ENCODE results near the gene NHSL1. TPM values are rescaled to one million over a fixed set of nuclear protein-coding genes. Genes with fewer than 3 reads are reported as not detected.

NHSL1 gene
- total RNA-seq, 2 donors from 2014 or later, result 0.86 to 1.0 TPM

- H3K4me3 Mint-ChIP-seq, result no peak overlapping the region
- peaks cover 35% of the 10 kb centered on the region for H3K27me3 Mint-ChIP-seq
- no peaks in the 10 kb centered on the region for H3K36me3 Mint-ChIP-seq (ENCODE audit: low read depth)
- no peaks in the 10 kb centered on the region for H3K9me3 ChIP-seq (ENCODE audit: control insufficient read depth, low read length, poor library complexity, severe bottlenecking)
- ATAC-seq (no peak), DNase-seq (no peak)
- no peak overlapping the region for H3K27ac Mint-ChIP-seq
- H3K4me1 Mint-ChIP-seq, result peaks cover 2% of the 10 kb centered on the region
These were observed 528 bp downstream of the NHSL1 start for GRCh38 chr6:138498629-138499302.

GRCh38 chr6:138497286-138497685 is 2.0 kb downstream of the NHSL1 start:
- DNase-seq (no peak), ATAC-seq (no peak)
- Mint-ChIP-seq H3K27me3 (peaks cover 28% of the 10 kb centered on the region), H3K27ac (no peak overlapping the region), H3K4me1 (peaks cover 2% of the 10 kb centered on the region), H3K36me3 (ENCODE audit: low read depth) (no peaks in the 10 kb centered on the region), H3K4me3 (no peak overlapping the region)
- no peaks in the 10 kb centered on the region for H3K9me3 ChIP-seq (ENCODE audit: control insufficient read depth, low read length, poor library complexity, severe bottlenecking)

GRCh38 chr6:138494312-138494711 is 5.0 kb downstream of the NHSL1 start:
- Mint-ChIP-seq H3K4me3 (no peak overlapping the region), H3K27me3 (peaks cover 22% of the 10 kb centered on the region), H3K36me3 (ENCODE audit: low read depth) (no peaks in the 10 kb centered on the region), H3K27ac (no peak overlapping the region), H3K4me1 (peaks cover under 1% of the 10 kb centered on the region)
- ATAC-seq, result no peak
- no peak for DNase-seq
- no peaks in the 10 kb centered on the region for H3K9me3 ChIP-seq (ENCODE audit: control insufficient read depth, low read length, poor library complexity, severe bottlenecking)

- no peaks in the 10 kb centered on the region for H3K4me1 Mint-ChIP-seq
- peaks cover 18% of the 10 kb centered on the region for H3K27me3 Mint-ChIP-seq
- DNase-seq (no peak), ATAC-seq (no peak)
- H3K9me3 ChIP-seq (ENCODE audit: control insufficient read depth, low read length, poor library complexity, severe bottlenecking), result no peaks in the 10 kb centered on the region
- no peak overlapping the region for H3K4me3 Mint-ChIP-seq
- no peak overlapping the region for H3K27ac Mint-ChIP-seq
- H3K36me3 Mint-ChIP-seq (ENCODE audit: low read depth), result no peaks in the 10 kb centered on the region
These were observed 5.9 kb downstream of the NHSL1 start for GRCh38 chr6:138493413-138493812.

GRCh38 chr6:138492871-138493270 is 6.4 kb downstream of the NHSL1 start:
- Mint-ChIP-seq H3K27me3 (peaks cover 13% of the 10 kb centered on the region), H3K4me1 (no peaks in the 10 kb centered on the region), H3K27ac (no peak overlapping the region), H3K36me3 (ENCODE audit: low read depth) (no peaks in the 10 kb centered on the region), H3K4me3 (no peak overlapping the region)
- no peaks in the 10 kb centered on the region for H3K9me3 ChIP-seq (ENCODE audit: control insufficient read depth, low read length, poor library complexity, severe bottlenecking)
- DNase-seq, result no peak
- ATAC-seq, result no peak

GRCh38 chr6:138492113-138492512 is 7.2 kb downstream of the NHSL1 start:
- Mint-ChIP-seq H3K4me1 (no peaks in the 10 kb centered on the region), H3K4me3 (no peak overlapping the region), H3K27ac (no peak overlapping the region), H3K27me3 (peaks cover 11% of the 10 kb centered on the region), H3K36me3 (ENCODE audit: low read depth) (no peaks in the 10 kb centered on the region)
- no peaks in the 10 kb centered on the region for H3K9me3 ChIP-seq (ENCODE audit: control insufficient read depth, low read length, poor library complexity, severe bottlenecking)
- DNase-seq, result no peak
- ATAC-seq, result no peak

GRCh38 chr6:138491017-138491416 is 8.3 kb downstream of the NHSL1 start:
- Mint-ChIP-seq H3K4me1 (peaks cover 4% of the 10 kb centered on the region), H3K36me3 (ENCODE audit: low read depth) (peaks cover 3% of the 10 kb centered on the region), H3K4me3 (no peak overlapping the region), H3K27ac (no peak overlapping the region), H3K27me3 (peaks cover 19% of the 10 kb centered on the region)
- ATAC-seq, result no peak
- no peak for DNase-seq
- no peaks in the 10 kb centered on the region for H3K9me3 ChIP-seq (ENCODE audit: control insufficient read depth, low read length, poor library complexity, severe bottlenecking)

GRCh38 chr6:138489846-138490245 is 9.4 kb downstream of the NHSL1 start:
- Mint-ChIP-seq H3K4me1 (peaks cover 4% of the 10 kb centered on the region), H3K27ac (no peak overlapping the region), H3K36me3 (ENCODE audit: low read depth) (peaks cover 3% of the 10 kb centered on the region), H3K4me3 (no peak overlapping the region), H3K27me3 (peaks cover 15% of the 10 kb centered on the region)
- no peaks in the 10 kb centered on the region for H3K9me3 ChIP-seq (ENCODE audit: control insufficient read depth, low read length, poor library complexity, severe bottlenecking)
- ATAC-seq, result no peak
- DNase-seq, result no peak

GRCh38 chr6:138487102-138487604 is 12.1 kb downstream of the NHSL1 start:
- peaks cover 4% of the 10 kb centered on the region for H3K4me1 Mint-ChIP-seq
- no peak overlapping the region for H3K27ac Mint-ChIP-seq

GRCh38 chr6:138486249-138487101 is 12.8 kb downstream of the NHSL1 start:
- Mint-ChIP-seq H3K4me3 (no peak overlapping the region), H3K4me1 (peaks cover 4% of the 10 kb centered on the region), H3K36me3 (ENCODE audit: low read depth) (peaks cover 3% of the 10 kb centered on the region), H3K27me3 (peaks cover 18% of the 10 kb centered on the region), H3K27ac (no peak overlapping the region)
- DNase-seq (no peak), ATAC-seq (no peak)
- no peaks in the 10 kb centered on the region for H3K9me3 ChIP-seq (ENCODE audit: control insufficient read depth, low read length, poor library complexity, severe bottlenecking)

More at GRCh38 chr6:138487102-138487604, 12.1 kb downstream of the NHSL1 start:
- H3K9me3 ChIP-seq (ENCODE audit: control insufficient read depth, low read length, poor library complexity, severe bottlenecking), result no peaks in the 10 kb centered on the region
- H3K36me3 Mint-ChIP-seq (ENCODE audit: low read depth), result peaks cover 3% of the 10 kb centered on the region
- ATAC-seq (no peak), DNase-seq (no peak)
- no peak overlapping the region for H3K4me3 Mint-ChIP-seq
- peaks cover 23% of the 10 kb centered on the region for H3K27me3 Mint-ChIP-seq

GRCh38 chr6:138485586-138486248 is 13.6 kb downstream of the NHSL1 start:
- Mint-ChIP-seq H3K36me3 (ENCODE audit: low read depth) (peaks cover 3% of the 10 kb centered on the region), H3K27ac (no peak overlapping the region), H3K27me3 (peaks cover 18% of the 10 kb centered on the region), H3K4me3 (no peak overlapping the region), H3K4me1 (peaks cover 4% of the 10 kb centered on the region)
- ATAC-seq, result no peak
- no peaks in the 10 kb centered on the region for H3K9me3 ChIP-seq (ENCODE audit: control insufficient read depth, low read length, poor library complexity, severe bottlenecking)
- no peak for DNase-seq

- H3K4me1 Mint-ChIP-seq, result peaks cover 4% of the 10 kb centered on the region
- DNase-seq (no peak), ATAC-seq (no peak)
- peaks cover 18% of the 10 kb centered on the region for H3K27me3 Mint-ChIP-seq
- H3K4me3 Mint-ChIP-seq, result no peak overlapping the region
- no peaks in the 10 kb centered on the region for H3K9me3 ChIP-seq (ENCODE audit: control insufficient read depth, low read length, poor library complexity, severe bottlenecking)
- peaks cover 3% of the 10 kb centered on the region for H3K36me3 Mint-ChIP-seq (ENCODE audit: low read depth)
- H3K27ac Mint-ChIP-seq, result no peak overlapping the region
These were observed 14.2 kb downstream of the NHSL1 start for GRCh38 chr6:138485005-138485545.

Data from T-helper 17 cell (primary cell).